WTC11 (cell line): Measurements from ENCODE around the gene PIK3CB. TPM values are rescaled to one million over a fixed set of nuclear protein-coding genes. Genes with fewer than 3 reads are reported as not detected.

ENCODE experiments used
- ATAC-seq: fragments of 200-7000 bp; cut with Tn5 transposase; 2 replicates; pipeline ENCODE4 v1.10.0; 2021; ENCODE audit warnings: mild to moderate bottlenecking, moderate library complexity
- CTCF ChIA-PET: fragments of 300-600 bp; sonication (Branson Sonifier 250); formaldehyde crosslinking; loops from one replicate; lab custom pipeline; 2021; ENCODE audit warnings: antibody characterized with exemption; lab: Charles Lee
- POLR2A ChIA-PET: fragments of 350-600 bp; sonication (Branson Sonifier 250); formaldehyde crosslinking; loops from one replicate; lab custom pipeline; 2021; ENCODE audit warnings: antibody characterized with exemption; lab: Charles Lee
- DNase-seq: peaks from one replicate; pipeline ENCODE4 v3.0.0; 2021; ENCODE audit warnings: low spot score
- H3K27ac Mint-ChIP-seq: 2 replicates; pipeline ENCODE4 v1.8.0; 2021; ENCODE audit warnings: mixed read lengths
- H3K27me3 Mint-ChIP-seq: 2 replicates; pipeline ENCODE4 v1.8.0; 2021; ENCODE audit warnings: low read depth, mild to moderate bottlenecking, moderate library complexity, mixed read lengths
- H3K36me3 Mint-ChIP-seq: 2 replicates; pipeline ENCODE4 v1.8.0; 2021; ENCODE audit warnings: mixed read lengths
- H3K4me1 Mint-ChIP-seq: 2 replicates; pipeline ENCODE4 v1.8.0; 2022; ENCODE audit warnings: mixed read lengths
- H3K4me3 Mint-ChIP-seq: 2 replicates; pipeline ENCODE4 v1.8.0; 2021; ENCODE audit warnings: mild to moderate bottlenecking, moderate library complexity, mixed read lengths
- H3K9me3 Mint-ChIP-seq: 2 replicates; pipeline ENCODE4 v1.8.0; 2021; ENCODE audit warnings: mixed read lengths
- ATF1 ChIP-seq: sonication (generic); formaldehyde crosslinking; IDR thresholded peaks from 2 replicates; pipeline ENCODE4 v1.8.1; 2023; ENCODE audit warnings: mild to moderate bottlenecking, moderate library complexity, missing genetic modification reagents
- ELF4 ChIP-seq: sonication (generic); formaldehyde crosslinking; IDR thresholded peaks from 2 replicates; pipeline ENCODE4 v1.8.1; 2022; ENCODE audit warnings: low read depth, mild to moderate bottlenecking, moderate library complexity, missing genetic modification reagents
- ESRRA ChIP-seq: sonication (generic); formaldehyde crosslinking; IDR thresholded peaks from 2 replicates; pipeline ENCODE4 v1.8.1; 2022; ENCODE audit warnings: mild to moderate bottlenecking, missing genetic modification reagents, borderline replicate concordance
- FOXP1 ChIP-seq: sonication (generic); formaldehyde crosslinking; IDR thresholded peaks from 2 replicates; pipeline ENCODE4 v1.8.0; 2022; ENCODE audit warnings: missing genetic modification reagents, mild to moderate bottlenecking, moderate library complexity, borderline replicate concordance
- GABPB1 ChIP-seq: sonication (generic); formaldehyde crosslinking; IDR thresholded peaks from 2 replicates; pipeline ENCODE4 v1.8.1; 2023; ENCODE audit warnings: mild to moderate bottlenecking, missing genetic modification reagents
- JAZF1 ChIP-seq: fragments of 250-450 bp; sonication (Bioruptor Pico); IDR thresholded peaks from 2 replicates; pipeline ENCODE4 v1.9.0; 2021; ENCODE audit warnings: moderate library complexity, mild to moderate bottlenecking, inconsistent platforms
- MXD4 ChIP-seq: fragments of 250-450 bp; sonication (Bioruptor Pico); IDR thresholded peaks from 2 replicates; pipeline ENCODE4 v1.8.0; 2021; ENCODE audit warnings: mild to moderate bottlenecking, moderate library complexity, borderline replicate concordance
- NFE2L1 ChIP-seq: sonication (generic); formaldehyde crosslinking; IDR thresholded peaks from 2 replicates; pipeline ENCODE4 v1.8.1; 2023; ENCODE audit warnings: missing genetic modification reagents
- NR2C2 ChIP-seq: sonication (generic); formaldehyde crosslinking; IDR thresholded peaks from 2 replicates; pipeline ENCODE4 v1.8.0; 2022; ENCODE audit warnings: mild to moderate bottlenecking, missing genetic modification reagents
- NR3C1 ChIP-seq: sonication (generic); formaldehyde crosslinking; conservative IDR thresholded peaks from 2 replicates; pipeline ENCODE4 v1.8.1; 2023; ENCODE audit warnings: low read depth, mild to moderate bottlenecking, missing genetic modification reagents
- OVOL2 ChIP-seq: fragments of 250-450 bp; sonication (Bioruptor Pico); IDR thresholded peaks from 2 replicates; pipeline ENCODE4 v1.9.0; 2021; ENCODE audit warnings: mild to moderate bottlenecking, borderline replicate concordance
- TP53 ChIP-seq: sonication (generic); formaldehyde crosslinking; IDR thresholded peaks from 2 replicates; pipeline ENCODE4 v1.8.1; 2023; ENCODE audit warnings: mild to moderate bottlenecking, missing genetic modification reagents
- ZBTB21 ChIP-seq: sonication (generic); formaldehyde crosslinking; IDR thresholded peaks from 2 replicates; pipeline ENCODE4 v1.8.1; 2023; ENCODE audit warnings: mild to moderate bottlenecking, missing genetic modification reagents, borderline replicate concordance
- ZNF138 ChIP-seq: sonication (generic); formaldehyde crosslinking; conservative IDR thresholded peaks from 2 replicates; pipeline ENCODE4 v1.8.1; 2022; ENCODE audit warnings: mild to moderate bottlenecking, moderate library complexity, missing genetic modification reagents
- ZNF263 ChIP-seq: sonication (generic); formaldehyde crosslinking; IDR thresholded peaks from 2 replicates; pipeline ENCODE4 v1.8.1; 2022; ENCODE audit warnings: low read depth, mild to moderate bottlenecking, moderate library complexity, missing genetic modification reagents
- ZNF396 ChIP-seq: fragments of 250-450 bp; sonication (Bioruptor Pico); IDR thresholded peaks from 2 replicates; pipeline ENCODE4 v1.8.0; 2021; ENCODE audit warnings: mild to moderate bottlenecking, moderate library complexity, borderline replicate concordance
- total RNA-seq: library from RNA; stranded (reverse); gene quantifications from 3 replicates; pipeline ENCODE4 v1.2.3, GENCODE V29; 2021
- TF ChIP-seq, protein P1 (sequence below): sonication (generic); formaldehyde crosslinking; conservative IDR thresholded peaks from 2 replicates; pipeline ENCODE4 v1.8.1; 2022; ENCODE audit warnings: mild to moderate bottlenecking, missing genetic modification reagents
- TF ChIP-seq, protein P2 (sequence below): sonication (generic); formaldehyde crosslinking; IDR thresholded peaks from 2 replicates; pipeline ENCODE4 v1.8.1; 2022; ENCODE audit warnings: mild to moderate bottlenecking, missing genetic modification reagents, moderate library complexity, borderline replicate concordance
- TF ChIP-seq, protein P3 (sequence below): sonication (generic); formaldehyde crosslinking; IDR thresholded peaks from 2 replicates; pipeline ENCODE4 v1.8.0; 2022; ENCODE audit warnings: missing genetic modification reagents
- TF ChIP-seq, protein P4 (sequence below): sonication (generic); formaldehyde crosslinking; IDR thresholded peaks from 2 replicates; pipeline ENCODE4 v1.8.0; 2022; ENCODE audit warnings: mild to moderate bottlenecking, missing genetic modification reagents
- TF ChIP-seq, protein P5 (sequence below): fragments of 250-450 bp; sonication (Bioruptor Pico); IDR thresholded peaks from 2 replicates; pipeline ENCODE4 v1.9.0; 2021; ENCODE audit warnings: mild to moderate bottlenecking

The PIK3CB gene
- total RNA-seq, 1 experiment from 2014 or later: 36.0 TPM

DNA sequence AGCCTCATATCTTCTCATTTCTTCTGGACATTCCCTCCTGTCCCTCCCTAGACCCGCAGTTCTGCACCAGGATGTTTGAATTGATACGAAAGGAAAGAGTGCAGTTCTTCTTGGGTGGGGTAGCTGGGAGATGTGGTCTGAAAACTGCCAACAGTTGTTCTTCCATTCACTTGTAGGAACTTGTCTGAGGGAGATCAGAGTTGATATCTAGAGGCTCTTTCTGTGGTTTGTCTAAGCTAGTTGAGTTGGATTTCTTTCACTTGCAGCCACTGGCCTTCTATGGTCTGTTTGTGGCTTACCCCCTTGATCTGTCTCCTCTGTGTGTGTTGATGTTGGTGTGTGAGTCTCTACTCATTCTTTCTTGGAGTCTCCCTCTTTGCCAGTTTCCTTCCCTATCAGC lies 42.5 kb upstream of the PIK3CB start (continued):
- TF ChIP-seq, protein P1, sequence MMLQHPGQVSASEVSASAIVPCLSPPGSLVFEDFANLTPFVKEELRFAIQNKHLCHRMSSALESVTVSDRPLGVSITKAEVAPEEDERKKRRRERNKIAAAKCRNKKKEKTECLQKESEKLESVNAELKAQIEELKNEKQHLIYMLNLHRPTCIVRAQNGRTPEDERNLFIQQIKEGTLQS (CRISPR knock-in tag): no peak
- TF ChIP-seq ATF1 (CRISPR knock-in tag) (no peak), ZNF138 (CRISPR knock-in tag) (no peak), ZBTB21 (CRISPR knock-in tag) (no peak), OVOL2 (CRISPR knock-in tag) (no peak)

DNA sequence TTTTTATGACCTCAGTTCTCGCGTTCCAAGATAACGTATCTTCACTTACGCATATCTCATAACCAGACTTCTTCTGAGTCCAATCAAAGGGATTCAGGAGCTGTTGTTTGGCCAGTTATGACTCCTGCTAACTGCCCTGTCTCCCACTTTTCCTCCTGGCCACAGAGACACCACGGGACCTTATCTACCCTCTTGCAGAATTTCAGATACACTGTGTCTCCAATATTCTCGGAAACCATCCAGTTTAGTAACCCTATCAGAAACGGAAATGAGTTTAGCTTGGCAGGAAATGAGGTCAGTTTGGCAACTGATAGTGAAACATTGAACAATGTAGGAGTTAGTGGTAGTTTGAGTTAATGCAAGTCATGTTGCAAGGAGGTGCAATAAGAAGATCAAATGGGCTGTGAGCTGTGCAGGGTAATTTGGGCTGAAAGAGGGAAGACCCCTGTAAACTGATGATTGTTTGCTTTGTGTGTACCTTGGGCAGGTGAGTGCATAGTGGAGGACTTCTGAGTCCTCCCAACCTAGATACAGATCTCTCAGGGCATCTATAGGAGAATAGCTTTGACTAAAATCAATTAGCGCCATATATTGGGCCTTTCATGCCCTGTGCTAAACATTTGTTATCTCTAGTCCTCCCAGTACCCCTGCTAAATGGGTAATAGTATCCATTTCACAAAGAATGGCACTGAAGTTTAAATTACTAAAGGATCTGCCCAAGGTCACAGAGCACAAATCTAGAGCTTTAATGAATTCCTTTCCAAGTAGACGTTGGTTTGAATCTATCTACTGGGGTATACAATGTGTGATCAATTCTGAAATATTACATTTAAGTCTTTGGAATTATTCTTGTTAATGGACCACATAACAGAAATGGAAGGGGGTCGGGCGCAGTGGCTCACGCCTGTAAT lies 41.3 kb upstream of the PIK3CB start:
- ChIA-PET CTCF (interaction anchor here (0.5 to 2.4 kb wide), 3 partner anchors 27 to 81 kb away, joined by 3 to 7 read pairs (median 4); no protein-coding TSS in a partner anchor), POLR2A (interaction anchor here (0.6 kb wide), 1 partner anchor 28 kb away, joined by 4 read pairs; no protein-coding TSS in a partner anchor)
- TF ChIP-seq, protein P2, sequence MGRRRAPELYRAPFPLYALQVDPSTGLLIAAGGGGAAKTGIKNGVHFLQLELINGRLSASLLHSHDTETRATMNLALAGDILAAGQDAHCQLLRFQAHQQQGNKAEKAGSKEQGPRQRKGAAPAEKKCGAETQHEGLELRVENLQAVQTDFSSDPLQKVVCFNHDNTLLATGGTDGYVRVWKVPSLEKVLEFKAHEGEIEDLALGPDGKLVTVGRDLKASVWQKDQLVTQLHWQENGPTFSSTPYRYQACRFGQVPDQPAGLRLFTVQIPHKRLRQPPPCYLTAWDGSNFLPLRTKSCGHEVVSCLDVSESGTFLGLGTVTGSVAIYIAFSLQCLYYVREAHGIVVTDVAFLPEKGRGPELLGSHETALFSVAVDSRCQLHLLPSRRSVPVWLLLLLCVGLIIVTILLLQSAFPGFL (CRISPR knock-in tag): no peak
- TF ChIP-seq NR2C2 (CRISPR knock-in tag): no peak
- TF ChIP-seq, all 79 proteins: peak for 0
- Mint-ChIP-seq H3K27me3 (no peaks in the 10 kb centered on the region), H3K4me1 (peaks cover 11% of the 10 kb centered on the region), H3K4me3 (no peak overlapping the region), H3K36me3 (peaks cover 8% of the 10 kb centered on the region), H3K9me3 (peaks cover 14% of the 10 kb centered on the region), H3K27ac (peak overlapping the region; percentile 22; the same call in 1 of the 2 replicates)
- ATAC-seq (no peak), DNase-seq (no peak)

DNA sequence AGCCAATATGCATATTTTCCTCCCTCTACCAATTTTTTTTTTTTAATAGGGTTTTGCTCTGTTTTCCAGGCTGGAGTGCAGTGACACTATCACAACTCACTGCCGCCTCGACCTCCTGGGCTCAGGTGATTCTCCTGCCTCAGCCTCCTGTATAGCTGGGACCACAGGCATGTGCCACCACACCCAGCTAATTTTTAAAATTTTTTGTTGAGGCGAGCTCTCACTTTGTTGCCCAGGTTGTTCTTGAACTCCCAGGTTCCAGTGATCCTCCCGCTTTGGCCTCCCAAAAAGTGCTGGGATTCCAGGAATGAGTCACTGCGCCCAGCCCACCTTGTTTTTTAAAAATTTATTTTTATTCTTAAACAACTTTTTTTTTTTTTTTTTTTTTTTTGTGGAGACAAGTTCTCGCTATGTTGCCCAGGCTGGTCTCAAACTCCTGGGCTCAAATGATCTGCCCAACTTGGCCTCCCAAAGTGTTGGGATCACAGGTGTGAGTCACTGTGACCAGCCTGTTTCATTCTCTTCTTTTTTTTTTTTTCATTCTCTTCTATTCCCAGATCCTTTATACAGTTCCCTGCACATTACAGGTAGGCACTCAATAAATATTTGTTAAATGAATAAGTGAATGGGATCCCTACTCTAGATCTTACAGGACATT lies 40.5 kb upstream of the PIK3CB start:
- ChIA-PET POLR2A (no interaction called here), CTCF (interaction anchor here (0.6 to 2.4 kb wide), 2 partner anchors 40 to 81 kb away, joined by 4 to 7 read pairs; no protein-coding TSS in a partner anchor)
- TF ChIP-seq JAZF1 (CRISPR knock-in tag): no peak
- TF ChIP-seq ZNF263: no peak
- no peak for TF ChIP-seq TP53
- no peak for TF ChIP-seq ELF4 (CRISPR knock-in tag)
- no peak for TF ChIP-seq MXD4
- TF ChIP-seq, protein P3, sequence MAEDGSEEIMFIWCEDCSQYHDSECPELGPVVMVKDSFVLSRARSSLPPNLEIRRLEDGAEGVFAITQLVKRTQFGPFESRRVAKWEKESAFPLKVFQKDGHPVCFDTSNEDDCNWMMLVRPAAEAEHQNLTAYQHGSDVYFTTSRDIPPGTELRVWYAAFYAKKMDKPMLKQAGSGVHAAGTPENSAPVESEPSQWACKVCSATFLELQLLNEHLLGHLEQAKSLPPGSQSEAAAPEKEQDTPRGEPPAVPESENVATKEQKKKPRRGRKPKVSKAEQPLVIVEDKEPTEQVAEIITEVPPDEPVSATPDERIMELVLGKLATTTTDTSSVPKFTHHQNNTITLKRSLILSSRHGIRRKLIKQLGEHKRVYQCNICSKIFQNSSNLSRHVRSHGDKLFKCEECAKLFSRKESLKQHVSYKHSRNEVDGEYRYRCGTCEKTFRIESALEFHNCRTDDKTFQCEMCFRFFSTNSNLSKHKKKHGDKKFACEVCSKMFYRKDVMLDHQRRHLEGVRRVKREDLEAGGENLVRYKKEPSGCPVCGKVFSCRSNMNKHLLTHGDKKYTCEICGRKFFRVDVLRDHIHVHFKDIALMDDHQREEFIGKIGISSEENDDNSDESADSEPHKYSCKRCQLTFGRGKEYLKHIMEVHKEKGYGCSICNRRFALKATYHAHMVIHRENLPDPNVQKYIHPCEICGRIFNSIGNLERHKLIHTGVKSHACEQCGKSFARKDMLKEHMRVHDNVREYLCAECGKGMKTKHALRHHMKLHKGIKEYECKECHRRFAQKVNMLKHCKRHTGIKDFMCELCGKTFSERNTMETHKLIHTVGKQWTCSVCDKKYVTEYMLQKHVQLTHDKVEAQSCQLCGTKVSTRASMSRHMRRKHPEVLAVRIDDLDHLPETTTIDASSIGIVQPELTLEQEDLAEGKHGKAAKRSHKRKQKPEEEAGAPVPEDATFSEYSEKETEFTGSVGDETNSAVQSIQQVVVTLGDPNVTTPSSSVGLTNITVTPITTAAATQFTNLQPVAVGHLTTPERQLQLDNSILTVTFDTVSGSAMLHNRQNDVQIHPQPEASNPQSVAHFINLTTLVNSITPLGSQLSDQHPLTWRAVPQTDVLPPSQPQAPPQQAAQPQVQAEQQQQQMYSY: no peak
- TF ChIP-seq NFE2L1 (CRISPR knock-in tag): no peak
- no peak for TF ChIP-seq ZNF396 (CRISPR knock-in tag)
- TF ChIP-seq, protein P4, sequence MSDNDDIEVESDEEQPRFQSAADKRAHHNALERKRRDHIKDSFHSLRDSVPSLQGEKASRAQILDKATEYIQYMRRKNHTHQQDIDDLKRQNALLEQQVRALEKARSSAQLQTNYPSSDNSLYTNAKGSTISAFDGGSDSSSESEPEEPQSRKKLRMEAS (CRISPR knock-in tag): no peak
- TF ChIP-seq, protein P5, sequence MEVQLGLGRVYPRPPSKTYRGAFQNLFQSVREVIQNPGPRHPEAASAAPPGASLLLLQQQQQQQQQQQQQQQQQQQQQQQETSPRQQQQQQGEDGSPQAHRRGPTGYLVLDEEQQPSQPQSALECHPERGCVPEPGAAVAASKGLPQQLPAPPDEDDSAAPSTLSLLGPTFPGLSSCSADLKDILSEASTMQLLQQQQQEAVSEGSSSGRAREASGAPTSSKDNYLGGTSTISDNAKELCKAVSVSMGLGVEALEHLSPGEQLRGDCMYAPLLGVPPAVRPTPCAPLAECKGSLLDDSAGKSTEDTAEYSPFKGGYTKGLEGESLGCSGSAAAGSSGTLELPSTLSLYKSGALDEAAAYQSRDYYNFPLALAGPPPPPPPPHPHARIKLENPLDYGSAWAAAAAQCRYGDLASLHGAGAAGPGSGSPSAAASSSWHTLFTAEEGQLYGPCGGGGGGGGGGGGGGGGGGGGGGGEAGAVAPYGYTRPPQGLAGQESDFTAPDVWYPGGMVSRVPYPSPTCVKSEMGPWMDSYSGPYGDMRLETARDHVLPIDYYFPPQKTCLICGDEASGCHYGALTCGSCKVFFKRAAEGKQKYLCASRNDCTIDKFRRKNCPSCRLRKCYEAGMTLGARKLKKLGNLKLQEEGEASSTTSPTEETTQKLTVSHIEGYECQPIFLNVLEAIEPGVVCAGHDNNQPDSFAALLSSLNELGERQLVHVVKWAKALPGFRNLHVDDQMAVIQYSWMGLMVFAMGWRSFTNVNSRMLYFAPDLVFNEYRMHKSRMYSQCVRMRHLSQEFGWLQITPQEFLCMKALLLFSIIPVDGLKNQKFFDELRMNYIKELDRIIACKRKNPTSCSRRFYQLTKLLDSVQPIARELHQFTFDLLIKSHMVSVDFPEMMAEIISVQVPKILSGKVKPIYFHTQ: no peak
- no peak for TF ChIP-seq FOXP1 (CRISPR knock-in tag)
- no peak for TF ChIP-seq GABPB1 (CRISPR knock-in tag)
- TF ChIP-seq NR3C1: no peak
- no peak for TF ChIP-seq ESRRA (CRISPR knock-in tag)
- H3K4me3 Mint-ChIP-seq: no peak overlapping the region
- peaks cover 8% of the 10 kb centered on the region for H3K36me3 Mint-ChIP-seq
- H3K27ac Mint-ChIP-seq: no peak overlapping the region
- no peak for DNase-seq
- peaks cover 11% of the 10 kb centered on the region for H3K4me1 Mint-ChIP-seq
- H3K27me3 Mint-ChIP-seq: no peaks in the 10 kb centered on the region
- H3K9me3 Mint-ChIP-seq: peaks cover 14% of the 10 kb centered on the region
- no peak for ATAC-seq
